Esophagus squamous epithelium (tissue), 5 donors: ENCODE results near the gene C2orf78. TPM values are rescaled to one million over a fixed set of nuclear protein-coding genes. Genes with fewer than 3 reads are reported as not detected.
"Not testable (repeated sequence)": the region's sequence is repeated elsewhere in the genome, so short reads cannot be mapped to it uniquely, and the experiment has no call there.

Experiments
- DNase-seq: peaks from one replicate; lab custom pipeline; 2025; lab: John Stamatoyannopoulos, UW
- H3K27ac ChIP-seq, 4 donors: fragments of 200-600 bp; sonication (generic); one replicate each; pipeline ENCODE4 v1.5.1; 2016 to 2019; ENCODE audit warnings: mild to moderate bottlenecking in 1 of 4
- H3K27me3 ChIP-seq, 4 donors: fragments of 200-600 bp; sonication (generic); 1 replicate in 3 of 4; 2 replicates in 1 of 4; pipeline versions ENCODE4 v1.5.1 to v1.6.0; 2017 to 2021; ENCODE audit warnings: antibody characterized with exemption in 1 of 4
- H3K36me3 ChIP-seq, 3 donors: fragments of 200-600 bp; sonication (generic); one replicate each; pipeline ENCODE4 v1.5.1; 2016 to 2019
- H3K4me1 ChIP-seq, 3 donors: fragments of 200-600 bp; sonication (generic); one replicate each; pipeline ENCODE4 v1.5.1; 2017 to 2019
- H3K4me3 ChIP-seq, 4 donors: fragments of 200-600 bp; sonication (generic); 1 replicate in 3 of 4; 2 replicates in 1 of 4; pipeline ENCODE4 v1.5.1; 2016 to 2019; ENCODE audit warnings: mild to moderate bottlenecking in 2 of 4, moderate library complexity in 1 of 4
- H3K9me3 ChIP-seq, 3 donors: fragments of 200-600 bp; sonication (generic); one replicate each; pipeline ENCODE4 v1.5.1; 2016 to 2019
- POLR2A ChIP-seq, 4 donors: fragments of 450-650 bp; IDR thresholded peaks; one replicate each; pipeline ENCODE4 v1.6.1; 2017; ENCODE audit warnings: antibody characterized with exemption in 4 of 4, mild to moderate bottlenecking in 4 of 4, moderate library complexity in 3 of 4
- WGBS, 2 donors: methylation state at CpG; one replicate each; pipeline ENCODE4 v1.1.5; 2018; 5-methylcytosine and 5-hydroxymethylcytosine counted together
- intact Hi-C: fragments of 100-400 bp; cut with DNase I; formaldehyde crosslinking; loops from one replicate; pipeline ENCODE4 v1.15.0; 2022
- total RNA-seq, 4 donors: library from RNA; depleted of rRNA; stranded (reverse); fragments of >200 nt; gene quantifications; one replicate each; pipeline ENCODE4 v1.1.0, GENCODE V29; 2016
- TF ChIP-seq, protein P1 (sequence below), 6 experiments: fragments of 450-650 bp in 4 of 6; fragments of 200-600 bp in 2 of 6; sonication (generic) in 2 of 6; IDR thresholded peaks; one replicate each; pipeline ENCODE4 v1.5.1; 2016 to 2019; ENCODE audit warnings: antibody characterized with exemption in 6 of 6, mild to moderate bottlenecking in 4 of 6, moderate library complexity in 4 of 6
- donor health status: DM: yes; HTN: yes; CAD: no.

C2orf78 gene
- total RNA-seq, 4 donors from 2014 or later = not detected

DNA sequence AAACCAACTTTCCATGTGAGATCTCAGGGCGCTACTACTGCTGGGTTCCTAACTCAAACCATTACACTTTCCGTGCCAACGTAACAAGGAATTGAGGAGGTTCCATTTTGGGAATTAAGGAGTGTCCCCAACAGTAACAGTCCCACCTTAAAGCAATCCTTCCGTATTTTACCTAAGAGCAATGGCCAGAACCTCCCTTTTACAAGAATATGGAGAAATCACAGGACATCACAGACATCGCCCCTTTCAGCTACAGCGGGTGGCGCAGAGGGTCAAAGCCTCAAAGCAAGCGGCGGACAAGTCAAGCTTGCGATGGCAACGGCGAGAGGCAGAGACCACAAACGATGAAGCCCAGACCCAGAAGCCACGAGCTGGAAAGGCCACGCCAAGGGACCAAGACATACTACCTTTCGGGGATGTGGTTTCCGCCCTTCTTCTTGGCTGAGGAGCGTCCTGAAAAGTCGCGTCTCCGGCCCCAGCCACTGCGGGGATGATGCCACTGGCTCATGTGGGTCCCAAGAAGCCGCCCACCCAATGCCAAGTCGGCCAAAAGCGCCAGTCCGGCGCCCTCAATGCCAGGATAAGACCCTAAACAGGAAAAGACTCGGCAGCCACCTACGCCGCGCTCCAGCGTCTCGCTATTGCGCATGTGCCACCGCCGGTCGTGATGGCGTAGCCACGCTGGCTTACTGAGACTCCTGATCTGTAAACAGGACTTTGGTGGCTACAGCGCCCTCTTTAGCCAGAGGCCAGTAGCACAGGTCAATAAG, 4.3 kb upstream of the C2orf78 start, which contains the start of gene DUSP11:
Gene DUSP11 (minus strand): TSS at position 637 of the 770 bp plus-strand sequence. CDS start 129 bp downstream, at position 508.
- intact Hi-C loops = loop anchor here (10.0 kb wide), 1 partner anchor 85 kb away; no protein-coding TSS in a partner anchor
- peak within 1 kb of the TSS; percentile 80 to 94 (median 83) for H3K4me3 ChIP-seq
- no peaks in the 10 kb centered on the region for H3K27me3 ChIP-seq
- 0% methylated on average over 18 to 19 of the region's 40 CpGs for WGBS, 2 donors
- peaks cover 0 to 42% (median 12%) of the 10 kb centered on the region in 3 donors for H3K4me1 ChIP-seq
- H3K9me3 ChIP-seq = no peaks in the 10 kb centered on the region
- DNase-seq = peak; percentile 69
- peaks cover 0 to 28% (median 3%) of the 10 kb centered on the region in 3 donors for H3K36me3 ChIP-seq
- H3K27ac ChIP-seq = peak within 1 kb of the TSS; percentile 95 to 98 (median 97)
- TF ChIP-seq POLR2A (IDR thresholded peaks at IDR 0.05) = peak in 3 of 4 donors; percentile 44 to 88 (median 83)
- TF ChIP-seq, protein P1, sequence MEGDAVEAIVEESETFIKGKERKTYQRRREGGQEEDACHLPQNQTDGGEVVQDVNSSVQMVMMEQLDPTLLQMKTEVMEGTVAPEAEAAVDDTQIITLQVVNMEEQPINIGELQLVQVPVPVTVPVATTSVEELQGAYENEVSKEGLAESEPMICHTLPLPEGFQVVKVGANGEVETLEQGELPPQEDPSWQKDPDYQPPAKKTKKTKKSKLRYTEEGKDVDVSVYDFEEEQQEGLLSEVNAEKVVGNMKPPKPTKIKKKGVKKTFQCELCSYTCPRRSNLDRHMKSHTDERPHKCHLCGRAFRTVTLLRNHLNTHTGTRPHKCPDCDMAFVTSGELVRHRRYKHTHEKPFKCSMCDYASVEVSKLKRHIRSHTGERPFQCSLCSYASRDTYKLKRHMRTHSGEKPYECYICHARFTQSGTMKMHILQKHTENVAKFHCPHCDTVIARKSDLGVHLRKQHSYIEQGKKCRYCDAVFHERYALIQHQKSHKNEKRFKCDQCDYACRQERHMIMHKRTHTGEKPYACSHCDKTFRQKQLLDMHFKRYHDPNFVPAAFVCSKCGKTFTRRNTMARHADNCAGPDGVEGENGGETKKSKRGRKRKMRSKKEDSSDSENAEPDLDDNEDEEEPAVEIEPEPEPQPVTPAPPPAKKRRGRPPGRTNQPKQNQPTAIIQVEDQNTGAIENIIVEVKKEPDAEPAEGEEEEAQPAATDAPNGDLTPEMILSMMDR (IDR thresholded peaks at IDR 0.05) = peak; percentile 72 to 95 (median 90)

DNA sequence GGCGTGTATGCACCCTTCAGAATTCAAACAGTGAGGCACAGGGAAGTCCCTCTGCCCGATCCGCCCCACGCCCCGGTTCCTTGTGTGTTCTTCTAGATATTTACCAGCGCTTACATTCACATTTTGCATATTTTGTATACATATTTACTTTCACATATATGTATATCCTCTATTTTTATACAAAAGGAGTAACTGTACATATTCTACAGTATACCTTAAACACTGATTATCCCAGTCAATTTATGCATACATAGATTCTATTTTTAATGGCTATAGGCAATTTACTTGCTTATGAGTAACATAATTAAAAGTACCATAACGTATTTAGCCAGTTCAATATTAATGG, 3.8 kb upstream of the C2orf78 start:
- Histone ChIP-seq H3K27me3 (no peaks in the 10 kb centered on the region), H3K4me3 (peak overlapping the region; percentile 80 to 94 (median 83)), H3K4me1 (peaks cover 0 to 42% (median 12%) of the 10 kb centered on the region in 3 donors), H3K27ac (peak overlapping the region; percentile 95 to 98 (median 97)), H3K36me3 (peaks cover 0 to 22% (median 0%) of the 10 kb centered on the region in 3 donors), H3K9me3 (no peaks in the 10 kb centered on the region)
- no peak for DNase-seq
- no peak for TF ChIP-seq POLR2A (IDR thresholded peaks at IDR 0.05)
- TF ChIP-seq, protein P1 (IDR thresholded peaks at IDR 0.05) = no peak
- 2 to 4% methylated on average over 7 of the region's 7 CpGs for WGBS, 2 donors
- intact Hi-C loops = no loop called here

DNA sequence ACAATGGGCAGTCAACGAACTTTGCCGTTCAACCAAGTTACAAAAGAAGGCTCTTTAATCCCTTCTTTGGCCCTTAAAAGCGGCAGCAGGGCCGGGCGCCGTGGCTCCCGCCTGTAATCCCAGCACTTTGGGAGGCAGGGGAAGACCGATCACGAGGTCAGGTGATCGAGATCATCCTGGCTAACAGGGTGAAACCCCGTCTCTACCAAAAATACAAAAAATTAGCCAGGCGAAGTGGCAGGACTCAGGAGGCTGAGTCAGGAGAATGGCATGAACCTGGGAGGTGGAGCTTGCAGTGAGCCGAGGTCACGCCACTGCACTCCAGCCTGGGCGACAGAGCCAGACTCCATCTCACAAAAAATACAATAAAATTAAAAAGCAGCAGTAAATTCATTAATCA, 581 bp upstream of the C2orf78 start:
- H3K4me3 ChIP-seq, H3K27ac ChIP-seq, H3K36me3 ChIP-seq, intact Hi-C loops, H3K9me3 ChIP-seq, H3K27me3 ChIP-seq, DNase-seq: not testable (repeated sequence)
- peaks cover 0 to 16% (median 5%) of the 10 kb centered on the region in 3 donors for H3K4me1 ChIP-seq
- whole genome bisulfite sequencing, 2 donors = 59 to 74% methylated on average over 15 of the region's 15 CpGs

DNA sequence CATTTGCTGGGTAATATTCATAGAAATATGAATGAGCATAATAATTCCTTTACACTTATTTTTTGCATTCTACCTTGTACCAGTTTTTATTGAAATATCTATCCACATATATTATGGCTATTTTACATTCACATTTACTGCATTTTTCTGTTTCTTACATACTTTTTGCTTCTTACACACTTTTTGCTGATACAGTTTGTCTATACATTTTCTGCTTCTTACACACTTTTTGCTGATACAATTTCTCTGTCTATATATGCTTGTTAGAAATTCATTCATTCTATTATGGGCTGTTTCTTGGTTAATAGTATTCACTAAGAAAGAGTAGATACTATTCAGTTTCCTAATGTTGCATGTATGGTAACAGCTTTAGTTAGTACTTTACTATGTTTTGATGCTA, 27.9 kb downstream of the C2orf78 start:
- Histone ChIP-seq H3K27me3 (peaks cover 0 to 17% (median 0%) of the 10 kb centered on the region in 4 donors), H3K9me3 (no peaks in the 10 kb centered on the region), H3K36me3 (no peaks in the 10 kb centered on the region), H3K4me3 (no peak overlapping the region), H3K27ac (no peak overlapping the region), H3K4me1 (no peaks in the 10 kb centered on the region)
- intact Hi-C loops = no loop called here
- no peak for TF ChIP-seq POLR2A (IDR thresholded peaks at IDR 0.05)
- TF ChIP-seq, protein P1 (IDR thresholded peaks at IDR 0.05) = no peak
- no peak for DNase-seq

DNA sequence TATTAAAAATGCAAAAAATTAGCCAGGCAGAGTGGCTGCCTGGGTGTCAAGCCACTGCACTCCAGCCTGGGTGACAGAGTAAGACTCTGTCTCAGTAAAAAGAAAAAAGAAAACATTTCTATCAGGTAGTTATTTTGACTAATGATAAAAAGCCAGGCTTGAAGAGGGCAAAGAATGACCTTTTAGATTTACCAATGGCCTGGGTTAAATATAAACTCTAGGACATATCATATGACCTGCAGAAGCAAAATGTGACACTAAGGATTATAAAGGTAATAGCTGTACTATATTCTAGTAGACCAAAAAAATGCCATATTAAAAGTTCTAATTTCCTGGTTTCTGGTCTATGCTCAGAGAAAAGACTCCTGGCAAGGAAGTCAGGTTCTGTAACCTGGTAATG, 28.7 kb downstream of the C2orf78 start:
- no peak for DNase-seq
- Histone ChIP-seq H3K36me3 (no peaks in the 10 kb centered on the region), H3K4me1 (no peaks in the 10 kb centered on the region), H3K27ac (no peak overlapping the region), H3K27me3 (peaks cover 0 to 17% (median 0%) of the 10 kb centered on the region in 4 donors), H3K4me3 (no peak overlapping the region), H3K9me3 (no peaks in the 10 kb centered on the region)
- intact Hi-C loops = no loop called here
- TF ChIP-seq, protein P1 (IDR thresholded peaks at IDR 0.05) = no peak
